Stimulated activated CD8-positive, alpha-beta memory T cell treated with anti-CD3 and anti-CD28 coated beads, Interleukin-2, amount 100 ng/mL, for 1 hour (primary cell): Measurements from ENCODE around the gene ZDHHC14.
"Not testable (repeated sequence)": the region's sequence is repeated elsewhere in the genome, so short reads cannot be mapped to it uniquely, and the experiment has no call there.

Experiments used
- DNase-seq, 2 donors: peaks; one replicate each; pipeline ENCODE4 v3.0.0-alpha.2; 2020; ENCODE audit warnings: low read depth in 2 of 2

ZDHHC14 gene

GRCh38 chr6:157688275-157688959, 307.4 kb downstream of the ZDHHC14 start:
- DNase-seq, result no peak

GRCh38 chr6:157688960-157689599, 308.1 kb downstream of the ZDHHC14 start:
- no peak for DNase-seq

GRCh38 chr6:157689875-157690274, 308.9 kb downstream of the ZDHHC14 start:
- DNase-seq, result no peak

- no peak for DNase-seq
Observed at GRCh38 chr6:157690441-157691210, 309.6 kb downstream of the ZDHHC14 start.

GRCh38 chr6:157691621-157692020, 310.6 kb downstream of the ZDHHC14 start:
- not testable (repeated sequence) for DNase-seq

GRCh38 chr6:157693867-157694266, 312.9 kb downstream of the ZDHHC14 start:
- DNase-seq, result no peak

GRCh38 chr6:157695301-157696040, 314.5 kb downstream of the ZDHHC14 start:
- DNase-seq, result no peak

GRCh38 chr6:157699777-157700636, 319.0 kb downstream of the ZDHHC14 start:
- DNase-seq, result no peak

GRCh38 chr6:157706351-157706750, 325.4 kb downstream of the ZDHHC14 start:
- not testable (repeated sequence) for DNase-seq

- no peak for DNase-seq
Observed at GRCh38 chr6:157706883-157707282, 325.9 kb downstream of the ZDHHC14 start.

GRCh38 chr6:157707576-157707975, 326.6 kb downstream of the ZDHHC14 start:
- DNase-seq, result no peak

- DNase-seq, result no peak
Observed at GRCh38 chr6:157708239-157708638, 327.2 kb downstream of the ZDHHC14 start.

GRCh38 chr6:157708933-157709332, 327.9 kb downstream of the ZDHHC14 start:
- DNase-seq, result no peak

GRCh38 chr6:157709555-157709954, 328.6 kb downstream of the ZDHHC14 start:
- DNase-seq, result no peak

GRCh38 chr6:157710604-157711003, 329.6 kb downstream of the ZDHHC14 start:
- DNase-seq, result no peak

GRCh38 chr6:157711060-157711459, 330.1 kb downstream of the ZDHHC14 start:
- no peak for DNase-seq

- no peak for DNase-seq
Observed at GRCh38 chr6:157712585-157713295, 331.8 kb downstream of the ZDHHC14 start.

GRCh38 chr6:157713451-157714152, 332.6 kb downstream of the ZDHHC14 start:
- no peak for DNase-seq

GRCh38 chr6:157714153-157714490, 333.1 kb downstream of the ZDHHC14 start:
- no peak for DNase-seq

GRCh38 chr6:157715728-157716164, 334.8 kb downstream of the ZDHHC14 start:
- DNase-seq, result no peak
